ENCODE measurements around the gene SPTBN4. TPM values are rescaled to one million over a fixed set of nuclear protein-coding genes. Genes with fewer than 3 reads are reported as not detected.

The SPTBN4 gene
- total and polyA plus RNA-seq, 2 of the 4 experiments (the other 2 are of a cell fraction) = 0.72 to 0.91 TPM

DNA sequence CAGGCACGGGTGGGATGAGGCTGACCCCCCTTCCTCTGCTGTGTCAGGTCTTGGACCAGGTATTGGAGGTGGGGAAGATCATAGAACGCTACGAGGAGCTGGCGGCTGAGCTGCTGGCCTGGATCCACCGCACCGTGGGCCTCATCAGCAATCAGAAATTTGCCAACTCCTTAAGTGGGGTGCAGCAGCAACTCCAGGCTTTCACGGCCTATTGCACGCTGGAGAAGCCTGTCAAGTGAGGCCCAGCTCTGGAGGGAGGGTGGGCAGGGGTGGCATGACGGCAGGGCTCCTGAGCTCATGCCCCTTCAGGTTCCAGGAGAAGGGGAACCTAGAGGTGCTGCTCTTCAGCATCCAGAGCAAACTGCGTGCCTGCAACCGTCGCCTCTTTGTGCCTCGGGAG lies 35.3 kb downstream of the SPTBN4 start:
- no peak overlapping the region for H4K8ac ChIP-seq (ENCODE audit: low read depth in 2 of 2, low read length in 2 of 2)
- no peak overlapping the region for H2AK5ac ChIP-seq (ENCODE audit: low read depth, low read length)
- no peak overlapping the region for H4K5ac ChIP-seq (ENCODE audit: low read depth, low read length)
- no peak overlapping the region for H3K9ac ChIP-seq (ENCODE audit: low read depth, low read length)
- no peak overlapping the region for H3K4me3 ChIP-seq (ENCODE audit: insufficient read depth, low read depth, low read length)
- in situ Hi-C loops (cut with MboI; ENCODE audit: low sequenced_read_pairs) = loop anchor here (25.0 kb wide), 2 partner anchors 190 to 365 kb away; no protein-coding TSS in a partner anchor
- no peak overlapping the region for H3K4me2 ChIP-seq (ENCODE audit: low read depth, low read length)
- no peak overlapping the region for H3K14ac ChIP-seq (replicated peaks; ENCODE audit: low read depth, low read length)
- no peak overlapping the region for H2AK9ac ChIP-seq (replicated peaks; ENCODE audit: low read depth, low read length, poor library complexity)
- H3K4me1 ChIP-seq (ENCODE audit: control insufficient read depth, insufficient read depth, low read length) = no peaks in the 10 kb centered on the region
- DNase-seq = no peak
- dilution Hi-C loops (cut with HindIII; ENCODE audit: low sequenced_read_pairs, unreplicated experiment) = no loop called here
- no TSS peak for BruUV-seq (replicated peaks)
- no peaks in the 10 kb centered on the region for H3K9me3 ChIP-seq (ENCODE audit: control insufficient read depth, insufficient read depth, low read length)
- no peak overlapping the region for H3K23ac ChIP-seq (ENCODE audit: low read depth, low read length)
- H2BK120ac ChIP-seq (ENCODE audit: low read depth, low read length) = no peak overlapping the region
- no peak for TF ChIP-seq MAZ (IDR thresholded peaks at IDR 0.05; ENCODE audit: borderline replicate concordance, low read depth, low read length)
- no peak for TF ChIP-seq CHD1 (IDR thresholded peaks at IDR 0.05; ENCODE audit: low read depth, low read length)
- no peak for TF ChIP-seq CTCF (conservative IDR thresholded peaks at IDR 0.05; ENCODE audit: low read depth, low read length)
- no peak for TF ChIP-seq ELK1 (IDR thresholded peaks at IDR 0.05; ENCODE audit: borderline replicate concordance, low read depth, low read length)
- no peak for TF ChIP-seq NFE2L2 (IDR thresholded peaks at IDR 0.05; ENCODE audit: low read depth, low read length)
- TF ChIP-seq BHLHE40 (IDR thresholded peaks at IDR 0.05; ENCODE audit: low read depth, low read length) = no peak
- TF ChIP-seq MAFK (IDR thresholded peaks at IDR 0.05; ENCODE audit: low read depth, low read length) = no peak
- no peak for TF ChIP-seq FOS (IDR thresholded peaks at IDR 0.05; ENCODE audit: low read depth, low read length)
- TF ChIP-seq USF2 (IDR thresholded peaks at IDR 0.05; ENCODE audit: low read depth, low read length) = no peak
- TF ChIP-seq RFX5 (IDR thresholded peaks at IDR 0.05; ENCODE audit: low read depth, low read length) = no peak
- no peaks in the 10 kb centered on the region for H4K20me1 ChIP-seq (ENCODE audit: insufficient read depth, low read length)
- H3K56ac ChIP-seq (ENCODE audit: extremely low read depth, insufficient read depth, low read length) = no peak overlapping the region
- no peak overlapping the region for H2BK15ac ChIP-seq (ENCODE audit: low read depth, low read length)
- no peaks in the 10 kb centered on the region for H3K36me3 ChIP-seq (ENCODE audit: control insufficient read depth, insufficient read depth, low read length)
- H2AFZ ChIP-seq (replicated peaks; ENCODE audit: low read length, poor library complexity) = no peak overlapping the region
- intact Hi-C loops (cut with micrococcal nuclease) = no loop called here
- H3K18ac ChIP-seq (ENCODE audit: low read depth, low read length) = no peak overlapping the region
- no peak overlapping the region for H4K91ac ChIP-seq (ENCODE audit: insufficient read depth, low read depth, low read length)
- H2BK20ac ChIP-seq (ENCODE audit: low read depth, low read length) = no peak overlapping the region
- no peak overlapping the region for H2BK5ac ChIP-seq (ENCODE audit: low read depth, low read length, poor library complexity, severe bottlenecking)
- no peak for ATAC-seq (ENCODE audit: low read depth)
- no peaks in the 10 kb centered on the region for H3K79me1 ChIP-seq (ENCODE audit: low read depth in 1 of 2, low read length in 2 of 2)
- CTCF ChIA-PET = no interaction called here
- H3K9me1 ChIP-seq (ENCODE audit: insufficient read depth, low read length) = no peaks in the 10 kb centered on the region
- no peak overlapping the region for H3K4ac ChIP-seq (ENCODE audit: low read depth, low read length)
- no peak overlapping the region for H3K27ac ChIP-seq (ENCODE audit: insufficient read depth, low read length)
- POLR2A ChIA-PET (ENCODE audit: unreplicated experiment) = no interaction called here
- H3K27me3 ChIP-seq (ENCODE audit: control insufficient read depth, insufficient read depth, low read length) = peaks cover 25% of the 10 kb centered on the region
- WGBS, 2 experiments (ENCODE audit: extremely low coverage in 2 of 2, insufficient read length in 1 of 2) = no CpG with 5 or more reads among the region's 13 CpGs
